Measurements from ENCODE around the gene SLC9B2.

The SLC9B2 gene

GRCh38 chr4:103050736-103051436 lies 25.7 kb downstream of the SLC9B2 start:
- Mint-ChIP-seq H3K4me3 (no peak overlapping the region), H3K4me1 (peaks cover 13% of the 10 kb centered on the region), H3K27ac (peak overlapping the region; percentile 92), H3K9me3 (no peaks in the 10 kb centered on the region), H3K27me3 (no peaks in the 10 kb centered on the region), H3K36me3 (peaks cover 20% of the 10 kb centered on the region)

- Mint-ChIP-seq H3K9me3 (no peaks in the 10 kb centered on the region), H3K27me3 (no peaks in the 10 kb centered on the region), H3K27ac (no peak overlapping the region), H3K4me1 (peaks cover 13% of the 10 kb centered on the region), H3K36me3 (peaks cover 23% of the 10 kb centered on the region), H3K4me3 (no peak overlapping the region)
Measured at GRCh38 chr4:103046416-103047290, 29.9 kb downstream of the SLC9B2 start.

DNA sequence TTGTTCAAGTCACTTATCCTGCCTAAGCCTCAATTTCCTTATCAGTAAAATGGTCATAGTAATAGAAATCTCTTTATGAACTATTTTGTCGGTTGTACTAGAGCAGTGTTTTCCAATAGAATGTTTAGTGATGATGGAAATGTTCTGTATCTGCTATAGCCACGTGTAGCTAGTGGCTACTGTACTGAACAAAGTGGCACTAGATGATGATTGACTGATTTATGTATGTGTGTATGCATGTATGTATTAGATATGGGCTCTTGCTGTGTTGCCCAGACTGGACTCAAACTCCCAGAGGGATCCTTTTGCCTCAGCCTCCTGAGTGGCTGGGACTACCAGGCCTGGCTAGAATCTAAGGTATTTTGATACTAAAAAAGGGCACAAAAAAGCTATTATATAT lies 32.4 kb downstream of the SLC9B2 start:
- H3K9me3 Mint-ChIP-seq = no peaks in the 10 kb centered on the region
- peaks cover 23% of the 10 kb centered on the region for H3K36me3 Mint-ChIP-seq
- no peak overlapping the region for H3K4me3 Mint-ChIP-seq
- H3K27me3 Mint-ChIP-seq = no peaks in the 10 kb centered on the region
- no peak overlapping the region for H3K27ac Mint-ChIP-seq
- peaks cover 6% of the 10 kb centered on the region for H3K4me1 Mint-ChIP-seq

DNA sequence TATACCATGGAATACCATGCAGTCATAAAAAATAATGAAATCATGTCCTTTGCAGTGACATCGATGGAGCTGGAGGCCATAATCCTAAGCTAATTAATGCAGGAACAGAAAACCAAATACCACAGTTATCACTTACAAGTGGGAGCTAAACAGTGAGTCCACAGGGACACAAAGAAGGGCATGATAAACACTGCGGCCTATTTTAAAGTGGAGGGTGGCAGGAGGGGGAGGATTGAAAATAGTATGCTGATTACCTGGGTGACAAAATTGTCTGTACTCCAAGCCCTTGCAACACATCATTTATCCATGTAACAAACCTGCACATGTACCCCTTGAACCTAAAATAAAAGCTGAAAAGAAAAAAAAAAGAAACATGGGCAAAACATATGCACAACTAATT lies 40.4 kb downstream of the SLC9B2 start:
- Mint-ChIP-seq H3K27ac (no peak overlapping the region), H3K4me1 (no peaks in the 10 kb centered on the region), H3K36me3 (peaks cover 15% of the 10 kb centered on the region), H3K9me3 (no peaks in the 10 kb centered on the region), H3K4me3 (no peak overlapping the region), H3K27me3 (no peaks in the 10 kb centered on the region)

- Mint-ChIP-seq H3K27me3 (no peaks in the 10 kb centered on the region), H3K36me3 (peaks cover 26% of the 10 kb centered on the region), H3K9me3 (no peaks in the 10 kb centered on the region), H3K27ac (no peak overlapping the region), H3K4me1 (no peaks in the 10 kb centered on the region), H3K4me3 (no peak overlapping the region)
Measured at GRCh38 chr4:103032574-103032973, 44.0 kb downstream of the SLC9B2 start.

DNA sequence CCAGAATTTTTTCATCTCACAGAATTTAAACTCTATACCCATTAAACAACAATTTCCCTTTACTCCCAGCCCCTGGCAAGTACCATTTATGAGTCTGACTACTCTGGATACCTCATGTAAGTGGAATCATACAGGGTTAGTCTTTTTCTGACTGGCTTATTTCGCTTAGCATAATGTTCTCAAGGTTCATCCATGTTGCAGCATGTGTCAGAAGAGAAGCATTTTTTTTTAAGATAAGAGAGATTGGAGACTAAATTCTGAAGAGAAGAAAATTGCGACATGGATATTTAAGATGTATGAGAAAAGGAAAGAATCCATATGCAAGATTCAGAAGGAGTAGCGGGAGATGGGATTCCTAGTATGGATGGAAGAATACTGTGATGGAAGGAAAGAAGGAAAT lies 45.8 kb downstream of the SLC9B2 start:
- Mint-ChIP-seq H3K4me3 (no peak overlapping the region), H3K27me3 (no peaks in the 10 kb centered on the region), H3K36me3 (peaks cover 14% of the 10 kb centered on the region)

GRCh38 chr4:103029300-103029699 lies 47.3 kb downstream of the SLC9B2 start:
- Mint-ChIP-seq H3K9me3 (no peaks in the 10 kb centered on the region), H3K36me3 (peaks cover 12% of the 10 kb centered on the region), H3K27me3 (no peaks in the 10 kb centered on the region), H3K4me3 (no peak overlapping the region), H3K27ac (no peak overlapping the region), H3K4me1 (peaks cover 6% of the 10 kb centered on the region)

More for the DNA sequence above, 45.8 kb downstream of the SLC9B2 start:
- no peaks in the 10 kb centered on the region for H3K9me3 Mint-ChIP-seq
- no peak overlapping the region for H3K27ac Mint-ChIP-seq
- H3K4me1 Mint-ChIP-seq = peaks cover 2% of the 10 kb centered on the region

GRCh38 chr4:103026868-103027267 lies 49.7 kb downstream of the SLC9B2 start:
- no peak overlapping the region for H3K27ac Mint-ChIP-seq
- H3K9me3 Mint-ChIP-seq = no peaks in the 10 kb centered on the region
- H3K4me1 Mint-ChIP-seq = peaks cover 6% of the 10 kb centered on the region
- peaks cover 12% of the 10 kb centered on the region for H3K36me3 Mint-ChIP-seq
- H3K4me3 Mint-ChIP-seq = no peak overlapping the region
- no peaks in the 10 kb centered on the region for H3K27me3 Mint-ChIP-seq

- no peaks in the 10 kb centered on the region for H3K27me3 Mint-ChIP-seq
- no peak overlapping the region for H3K27ac Mint-ChIP-seq
- H3K4me1 Mint-ChIP-seq = peaks cover 11% of the 10 kb centered on the region
- peaks cover 4% of the 10 kb centered on the region for H3K36me3 Mint-ChIP-seq
- no peak overlapping the region for H3K4me3 Mint-ChIP-seq
- H3K9me3 Mint-ChIP-seq = no peaks in the 10 kb centered on the region
Measured at GRCh38 chr4:103024996-103025395, 51.6 kb downstream of the SLC9B2 start.

DNA sequence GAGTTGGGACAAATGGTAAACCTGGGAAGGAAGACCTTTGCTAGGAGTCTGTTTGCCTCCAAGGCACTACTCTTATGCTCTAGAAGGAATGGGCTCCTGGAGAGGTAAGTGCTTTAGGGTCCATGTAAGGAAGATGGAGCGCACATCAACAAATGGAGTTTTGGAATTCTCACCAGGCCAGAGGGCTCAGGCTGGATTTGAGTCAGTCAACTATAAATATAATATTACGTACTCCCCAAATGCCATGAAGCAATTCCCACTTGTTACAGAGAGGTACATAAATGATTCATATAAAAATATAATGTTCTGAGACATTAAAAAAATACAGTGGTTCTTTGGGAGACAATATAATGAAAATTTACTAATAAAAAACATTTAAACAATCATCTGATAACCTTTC lies 55.4 kb downstream of the SLC9B2 start:
- H3K27ac Mint-ChIP-seq = no peak overlapping the region
- no peak overlapping the region for H3K4me3 Mint-ChIP-seq

DNA sequence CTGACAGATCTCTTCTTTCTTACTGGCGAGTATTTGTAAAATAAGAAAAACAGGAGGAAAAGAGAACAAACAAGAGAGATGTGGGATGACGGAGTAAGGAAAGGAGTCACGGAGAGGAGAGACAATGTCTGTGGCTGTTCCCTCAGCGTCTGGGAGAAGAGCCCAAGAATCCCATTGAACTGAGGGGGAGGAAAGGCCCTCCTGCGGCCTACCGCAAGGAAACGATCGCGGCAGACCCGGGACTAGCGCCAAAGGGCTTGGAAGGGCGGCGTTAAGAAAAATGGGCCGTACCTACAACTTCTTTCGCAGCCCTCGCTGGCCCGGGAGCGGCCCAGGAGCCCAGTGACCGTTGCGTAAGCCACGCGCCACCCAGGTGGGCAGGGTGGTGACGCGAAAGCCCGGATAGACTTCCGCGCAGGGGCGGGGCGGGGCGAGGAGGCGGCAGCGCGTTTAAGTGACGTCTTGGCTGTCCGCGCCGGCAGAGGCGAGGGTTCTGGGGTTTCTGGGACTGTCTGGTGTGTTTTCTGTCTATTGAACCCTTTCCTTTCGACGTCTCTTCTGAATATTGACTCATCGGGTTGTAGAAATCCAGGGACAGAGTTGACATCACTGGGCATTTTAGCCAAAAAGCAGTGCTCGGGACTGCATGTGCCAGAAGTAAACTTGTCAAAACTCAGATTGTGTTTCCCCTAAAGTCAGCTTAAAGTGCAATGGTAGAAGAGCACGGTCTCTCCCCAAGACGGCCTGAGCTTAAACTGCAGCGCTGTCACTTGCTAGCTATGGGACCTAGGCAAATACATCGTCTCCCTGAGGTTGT lies 57.0 kb downstream of the SLC9B2 start, which contains the start of gene SLC9B1:
SLC9B1 (minus strand) TSS at position 398 of the 817 bp plus-strand sequence. CDS start 27,994 bp downstream, outside the sequence.
- H3K4me3 Mint-ChIP-seq = peak within 1 kb of the TSS; percentile 96

More for the DNA sequence above, 55.4 kb downstream of the SLC9B2 start:
- H3K27me3 Mint-ChIP-seq = no peaks in the 10 kb centered on the region
- H3K4me1 Mint-ChIP-seq = peaks cover 26% of the 10 kb centered on the region
- H3K9me3 Mint-ChIP-seq = no peaks in the 10 kb centered on the region
- H3K36me3 Mint-ChIP-seq = no peaks in the 10 kb centered on the region

DNA sequence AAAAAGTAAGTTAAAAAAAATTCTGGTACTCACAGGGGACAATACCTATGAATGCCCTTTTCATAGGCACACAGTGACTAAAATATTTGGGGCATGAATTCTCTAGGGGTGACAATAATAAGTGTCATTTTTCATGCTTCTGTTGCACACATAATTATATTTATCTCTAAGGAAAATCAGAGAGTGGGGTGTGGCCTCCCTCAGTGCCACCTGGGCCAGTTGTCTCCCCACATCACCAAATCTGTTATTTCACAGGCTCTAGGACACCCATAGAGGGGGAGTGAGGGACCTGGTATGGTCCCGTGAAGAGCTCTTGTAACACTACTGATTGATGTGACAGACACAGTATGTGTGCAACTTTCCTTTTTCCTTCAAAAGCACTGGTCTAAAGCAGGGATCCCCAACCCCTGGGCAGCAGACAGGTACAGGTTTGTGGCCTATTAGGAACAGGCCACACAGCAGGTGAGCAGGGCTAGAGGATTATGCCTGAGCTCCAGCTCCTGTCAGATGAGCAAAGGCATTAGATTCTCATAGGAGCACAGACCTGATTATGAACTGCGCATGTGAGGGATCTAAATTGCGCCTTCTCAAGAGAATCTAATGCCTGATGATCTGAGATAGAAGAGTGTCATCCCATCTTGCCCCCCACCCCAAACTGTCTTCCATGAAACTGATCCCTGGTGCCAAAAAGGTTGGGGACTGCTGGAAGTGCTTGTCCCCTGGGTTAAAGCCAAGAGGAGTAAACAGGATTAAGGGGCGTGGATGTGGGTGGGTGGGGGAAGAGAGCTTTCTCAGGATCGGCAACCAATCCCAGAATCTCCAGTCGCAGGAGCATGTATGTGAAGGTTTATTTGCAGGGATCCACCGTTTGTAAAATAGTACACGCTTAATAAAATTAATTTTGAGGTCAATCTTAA lies 57.9 kb downstream of the SLC9B2 start:
- Mint-ChIP-seq H3K9me3 (no peaks in the 10 kb centered on the region), H3K4me3 (peak overlapping the region; percentile 96), H3K36me3 (no peaks in the 10 kb centered on the region), H3K27me3 (no peaks in the 10 kb centered on the region), H3K4me1 (peaks cover 20% of the 10 kb centered on the region), H3K27ac (peak overlapping the region; percentile 100)

More for the DNA sequence above, 57.0 kb downstream of the SLC9B2 start, which contains the start of gene SLC9B1:
- H3K9me3 Mint-ChIP-seq = no peaks in the 10 kb centered on the region
- H3K27ac Mint-ChIP-seq = peak within 1 kb of the TSS; percentile 100
- no peaks in the 10 kb centered on the region for H3K36me3 Mint-ChIP-seq
- no peaks in the 10 kb centered on the region for H3K27me3 Mint-ChIP-seq
- H3K4me1 Mint-ChIP-seq = peaks cover 20% of the 10 kb centered on the region

DNA sequence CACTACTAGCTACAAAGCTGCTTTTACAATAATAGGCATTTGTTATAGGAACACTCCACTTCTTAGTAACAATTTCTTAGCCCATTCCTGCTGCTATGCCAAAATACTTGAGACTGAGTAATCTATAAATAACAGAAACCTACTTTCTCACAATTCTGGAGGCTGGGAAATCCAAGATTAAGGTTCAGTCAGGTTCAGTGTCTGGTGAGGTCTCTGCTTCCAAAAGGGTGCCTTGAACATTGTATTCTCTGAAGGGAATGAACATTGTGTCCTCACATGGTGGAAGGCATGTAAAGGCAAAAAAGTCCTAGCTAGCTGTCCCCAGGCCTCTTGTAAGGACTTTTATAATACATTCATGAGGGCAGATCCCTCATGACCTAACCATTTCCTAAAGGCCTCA lies 64.0 kb downstream of the SLC9B2 start:
- Mint-ChIP-seq H3K4me1 (no peaks in the 10 kb centered on the region), H3K27ac (peak overlapping the region; percentile 60), H3K9me3 (no peaks in the 10 kb centered on the region), H3K36me3 (no peaks in the 10 kb centered on the region), H3K27me3 (no peaks in the 10 kb centered on the region), H3K4me3 (no peak overlapping the region)

GRCh38 chr4:103012060-103012459 lies 64.5 kb downstream of the SLC9B2 start:
- H3K36me3 Mint-ChIP-seq = no peaks in the 10 kb centered on the region
- no peaks in the 10 kb centered on the region for H3K9me3 Mint-ChIP-seq
- no peaks in the 10 kb centered on the region for H3K4me1 Mint-ChIP-seq
- H3K27me3 Mint-ChIP-seq = no peaks in the 10 kb centered on the region
- peak overlapping the region; percentile 60 for H3K27ac Mint-ChIP-seq
- no peak overlapping the region for H3K4me3 Mint-ChIP-seq
